Glomerular visceral epithelial cell (primary cell): Measurements from ENCODE around the gene EXOC2.

Experiments
- DNase-seq: peaks from one replicate; pipeline ENCODE4 v3.0.0-alpha.2; 2016; ENCODE audit errors: extremely low spot score

EXOC2 gene

DNA sequence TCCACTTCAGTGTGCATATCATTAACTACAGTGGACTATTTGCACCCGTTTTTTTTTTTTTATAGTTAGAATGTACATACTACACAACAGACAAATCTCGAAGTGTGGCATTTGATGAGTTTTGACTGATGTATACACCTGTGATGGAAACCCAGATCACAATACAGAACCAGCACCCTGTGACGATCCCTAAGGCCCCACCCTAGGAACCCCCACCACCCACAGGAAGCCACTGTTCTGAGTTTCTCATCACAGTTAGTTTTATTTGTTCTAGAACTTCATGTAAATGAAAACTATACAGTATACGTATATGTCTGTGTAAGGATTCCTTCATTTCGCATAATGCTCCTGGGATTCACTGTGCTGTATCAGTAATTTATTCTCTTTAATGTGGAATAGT lies 198.5 kb downstream of the EXOC2 start:
- no peak for DNase-seq

DNA sequence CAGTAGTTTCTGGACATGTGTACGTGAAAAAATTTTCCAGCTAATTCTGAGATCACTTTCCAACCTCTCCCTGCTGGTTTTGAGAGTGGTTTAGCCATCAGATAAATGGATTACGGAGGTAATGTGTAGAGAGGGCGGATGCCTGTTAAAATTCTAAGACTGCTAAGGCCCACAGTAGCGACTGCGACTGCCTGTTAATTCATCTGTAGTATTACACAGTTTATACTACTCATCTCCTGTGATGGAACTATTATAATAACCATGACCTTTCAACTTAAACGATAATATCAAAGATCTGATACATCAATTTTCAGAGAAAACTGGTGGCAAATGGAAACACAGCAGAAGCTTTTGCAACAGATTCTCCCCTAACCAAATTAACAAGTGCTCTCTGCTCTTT lies 199.1 kb downstream of the EXOC2 start:
- DNase-seq, result no peak

DNA sequence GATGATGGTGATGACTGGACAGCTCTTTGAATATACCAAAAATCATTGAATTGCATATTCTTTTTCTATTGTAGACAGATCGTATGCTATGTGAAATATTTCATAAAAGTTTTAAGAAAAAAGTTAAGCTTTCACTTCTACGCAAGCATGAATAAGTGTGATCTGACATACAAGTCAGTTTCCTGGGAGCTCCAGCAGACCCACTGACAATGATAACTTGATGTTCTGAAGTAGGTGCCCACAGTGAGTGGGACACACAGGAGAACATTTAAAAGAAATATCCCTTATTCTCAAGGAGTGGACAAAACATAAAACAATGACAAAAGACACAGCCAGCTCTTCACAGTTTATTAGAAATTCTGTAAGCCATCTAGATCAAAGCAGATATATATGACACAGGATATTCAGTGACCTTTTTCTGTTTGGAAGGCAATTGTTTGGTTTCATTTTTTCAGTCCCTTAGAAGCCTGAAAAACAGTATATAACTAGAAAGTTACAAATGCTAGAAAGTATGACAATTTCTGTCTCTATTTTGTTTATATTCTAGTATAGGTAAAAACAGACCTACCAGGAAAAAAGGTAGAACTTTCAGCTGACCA lies 200.0 kb downstream of the EXOC2 start:
- DNase-seq, result no peak

DNA sequence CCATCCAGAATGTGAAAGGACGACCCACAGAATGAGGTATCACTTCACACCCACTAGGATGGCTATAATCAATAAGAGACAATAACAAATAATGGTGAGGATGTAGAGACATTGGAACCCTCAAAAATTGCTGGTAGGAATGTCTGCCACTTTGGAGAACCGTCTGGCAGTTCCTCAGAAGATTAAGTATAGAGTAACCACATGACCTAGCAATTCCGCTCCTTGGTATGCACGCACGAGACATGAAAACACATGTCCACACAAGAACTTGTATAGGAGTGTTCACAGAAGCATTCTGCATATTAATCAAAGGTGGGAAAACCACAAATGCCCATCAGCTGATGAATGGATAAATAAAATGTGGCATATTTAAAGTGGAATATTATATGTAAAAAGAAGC lies 200.8 kb downstream of the EXOC2 start:
- DNase-seq, result no peak

DNA sequence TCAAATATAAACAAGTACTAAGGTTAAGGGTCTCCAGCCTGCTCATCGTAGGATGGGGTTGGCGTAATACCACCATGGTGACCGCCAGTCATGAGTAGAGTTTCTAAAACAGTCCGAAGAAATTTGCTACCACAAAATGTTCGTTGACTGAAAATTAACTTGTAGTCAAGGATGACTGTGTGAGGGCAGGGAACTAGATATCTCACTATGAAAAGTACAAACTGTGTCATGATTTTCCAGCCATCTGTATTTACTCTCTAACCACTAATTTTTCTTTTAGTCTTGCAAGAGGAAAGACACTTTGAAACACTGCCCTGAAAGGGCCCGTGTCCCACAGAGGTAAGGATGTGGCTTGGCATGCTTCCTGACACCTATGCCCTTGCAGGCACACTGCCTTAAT lies 201.7 kb downstream of the EXOC2 start:
- no peak for DNase-seq

DNA sequence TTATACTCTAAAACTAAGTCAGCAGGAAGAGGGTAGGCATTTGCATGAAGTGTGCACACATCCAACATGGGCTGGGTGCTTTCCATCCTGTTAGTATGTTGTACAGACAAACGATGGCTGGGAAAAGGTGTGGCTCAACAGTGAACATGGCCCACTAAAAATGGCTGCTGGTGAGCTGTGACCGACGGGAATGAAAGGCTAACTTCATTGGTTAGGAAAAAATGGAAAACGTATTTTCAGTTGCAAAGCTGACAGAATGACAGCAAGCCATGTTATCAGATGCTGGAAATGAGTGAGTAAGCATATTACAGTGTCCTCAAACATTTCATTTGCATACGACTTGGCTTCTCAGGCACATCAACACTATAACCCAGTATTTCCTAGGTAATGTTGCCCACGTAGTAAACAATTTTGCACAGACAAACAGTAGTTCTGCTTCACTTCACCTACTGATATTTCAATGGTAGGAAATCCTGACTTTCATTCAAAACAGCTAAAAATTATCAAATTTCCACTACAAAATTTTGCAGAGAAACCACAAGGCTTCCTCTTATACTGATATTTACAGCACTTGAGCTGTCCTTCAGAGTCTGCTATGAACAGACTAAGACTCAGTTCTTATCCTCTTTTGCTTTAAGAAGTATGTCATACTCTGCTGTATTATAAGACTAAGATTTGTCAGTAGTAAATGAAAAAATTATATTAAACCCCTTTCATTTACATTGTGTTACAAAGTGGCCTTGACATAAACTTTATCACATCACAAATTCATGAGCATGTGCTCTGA lies 202.5 kb downstream of the EXOC2 start:
- DNase-seq, result no peak

DNA sequence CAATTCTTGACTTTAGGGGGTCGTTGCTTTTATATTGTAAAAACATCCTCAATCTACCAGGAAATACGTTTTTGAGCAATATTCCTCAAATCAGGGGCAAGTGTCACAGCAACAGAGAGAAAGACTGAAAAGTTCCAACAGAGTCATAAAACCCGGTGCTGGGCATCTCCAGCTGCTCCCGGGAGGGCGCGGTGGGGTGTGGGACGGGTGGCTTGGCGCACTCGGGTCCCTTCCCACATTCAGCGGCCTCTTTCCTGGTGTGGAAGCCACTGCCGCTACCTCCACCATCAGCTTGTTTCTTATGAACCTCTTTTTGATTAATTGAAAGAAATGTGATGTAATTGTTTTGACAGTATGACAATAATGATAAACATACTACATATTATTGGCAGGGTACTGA lies 203.2 kb downstream of the EXOC2 start:
- DNase-seq, result no peak

DNA sequence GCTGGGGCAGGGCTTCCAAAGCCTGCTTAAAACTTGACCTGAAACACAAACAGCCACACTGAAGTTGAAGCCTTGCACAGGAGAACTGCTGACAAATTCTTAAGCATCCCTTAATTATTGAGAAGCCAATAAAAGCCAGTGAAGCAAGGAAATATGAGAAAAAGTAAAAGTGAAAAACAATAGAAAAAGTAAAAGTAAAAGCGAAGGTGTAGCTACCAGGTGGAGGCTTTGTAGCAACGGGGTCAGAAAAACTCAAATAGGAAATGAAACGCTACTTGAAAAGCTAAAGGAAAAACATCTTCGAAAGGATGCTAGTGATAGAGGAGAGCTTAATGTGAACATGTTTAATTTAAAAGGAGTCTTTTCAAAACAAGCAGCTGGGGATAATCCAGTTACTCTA lies 203.9 kb downstream of the EXOC2 start:
- no peak for DNase-seq

DNA sequence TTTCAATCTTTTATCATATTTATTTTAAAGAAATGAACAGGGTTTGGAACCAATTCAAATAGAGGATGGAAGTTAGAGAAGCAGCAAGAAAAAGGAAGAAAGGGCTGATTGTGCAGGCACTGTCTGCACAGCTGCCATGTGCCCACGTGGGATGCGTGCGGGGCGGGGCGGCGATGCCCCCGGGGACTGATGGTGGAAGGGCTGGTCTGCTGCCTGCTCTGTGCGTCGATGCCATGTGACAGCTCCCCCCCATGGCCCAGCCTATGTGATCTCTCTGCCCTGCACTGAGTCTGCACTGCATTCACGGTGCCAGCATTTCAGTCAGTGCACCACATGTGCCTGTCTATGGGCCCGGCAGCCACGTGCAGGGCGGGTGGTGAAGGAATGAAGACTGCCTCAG lies 205.0 kb downstream of the EXOC2 start:
- DNase-seq, result no peak

DNA sequence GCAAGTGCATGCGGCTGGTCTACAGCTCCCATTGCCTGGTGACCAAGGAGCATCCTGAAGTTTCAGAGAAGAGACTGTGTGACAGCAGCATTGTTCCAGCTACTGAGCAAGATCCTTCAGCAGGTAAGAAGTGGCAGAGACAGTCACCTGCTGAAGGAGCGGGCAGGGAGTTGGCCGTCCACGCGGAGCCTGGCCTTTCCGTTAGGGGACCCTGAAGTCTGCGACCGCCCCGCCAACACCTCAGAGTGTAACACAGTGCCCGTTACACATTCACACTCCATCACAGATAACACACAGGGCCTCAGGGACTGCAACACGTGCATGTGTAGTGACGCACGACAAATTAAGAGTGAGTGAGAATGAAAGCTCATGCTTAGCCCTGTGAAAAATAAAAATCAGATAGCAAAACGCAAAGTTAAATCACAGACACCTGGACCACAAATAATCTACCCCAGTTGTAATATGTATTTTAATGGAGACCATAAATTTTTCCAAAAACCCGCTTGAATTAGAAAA lies 207.2 kb downstream of the EXOC2 start:
- DNase-seq, result no peak

DNA sequence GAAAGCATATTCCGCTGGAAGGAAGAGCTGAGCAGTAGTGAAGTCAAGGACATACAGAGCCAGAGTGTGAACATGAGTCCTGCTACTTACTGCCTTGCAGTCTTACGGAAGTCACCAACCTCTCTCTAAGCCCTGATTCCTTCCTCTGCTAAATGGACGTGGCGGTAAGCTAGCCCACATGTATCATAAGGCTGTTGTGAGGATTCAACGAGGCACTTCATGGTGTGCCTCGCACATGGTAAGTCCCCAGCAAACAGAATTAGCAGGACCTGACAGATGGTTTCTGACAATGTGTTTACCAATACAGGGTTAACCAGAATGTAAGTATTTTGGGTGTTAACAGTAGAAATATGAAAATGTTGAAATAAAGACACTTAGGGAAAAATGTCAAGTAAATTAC lies 208.2 kb downstream of the EXOC2 start:
- no peak for DNase-seq

DNA sequence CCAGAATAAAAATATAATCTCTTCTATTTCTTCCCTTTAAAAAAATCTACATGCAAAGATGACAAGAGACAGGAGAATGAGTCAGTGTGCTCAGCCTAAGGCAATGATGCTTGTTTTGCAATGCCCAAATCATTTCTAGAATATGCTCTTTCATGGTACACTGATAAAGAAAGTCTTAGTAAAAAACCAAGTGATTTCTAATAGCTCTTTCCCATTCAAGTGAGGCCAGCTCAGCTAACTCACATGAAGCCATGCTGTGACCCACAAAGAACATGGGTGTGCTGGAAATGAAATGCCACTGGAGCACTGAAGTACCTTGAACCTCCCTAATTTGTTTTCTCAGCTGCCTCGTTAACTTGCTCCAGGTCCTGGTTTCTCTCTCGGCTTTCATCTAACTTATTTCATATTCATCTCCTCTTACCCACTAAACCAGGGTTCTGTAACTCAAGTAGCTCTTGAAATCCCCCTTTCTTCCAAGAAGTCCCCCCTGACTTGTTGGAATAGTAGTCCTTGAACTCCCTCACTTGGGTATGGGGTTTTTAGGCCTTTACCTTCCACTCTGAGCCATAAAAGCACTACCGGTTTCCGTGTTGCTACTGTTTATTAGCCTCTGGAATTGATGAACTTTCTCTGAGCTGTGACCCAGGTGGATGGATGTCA lies 208.7 kb downstream of the EXOC2 start:
- DNase-seq, result no peak

DNA sequence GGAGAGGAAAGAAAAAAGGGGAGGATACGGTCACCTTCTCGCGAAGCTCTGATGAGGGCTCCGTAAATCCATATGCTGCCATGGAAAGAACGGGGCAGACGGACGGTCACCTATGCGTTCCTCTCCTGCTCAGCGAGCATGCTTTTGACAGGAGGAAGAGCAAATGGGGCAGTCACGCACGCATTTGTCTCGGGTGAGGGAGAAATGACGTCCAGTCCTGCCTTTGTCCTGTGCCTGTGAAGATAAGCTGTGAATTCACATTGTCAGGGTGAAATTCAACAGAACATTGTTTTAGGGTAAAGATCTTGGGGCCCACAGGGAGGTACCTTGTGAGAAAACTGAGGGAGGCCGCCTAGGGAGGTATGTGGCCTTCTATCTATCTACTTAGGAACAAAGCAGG lies 217.6 kb downstream of the EXOC2 start:
- DNase-seq, result no peak

DNA sequence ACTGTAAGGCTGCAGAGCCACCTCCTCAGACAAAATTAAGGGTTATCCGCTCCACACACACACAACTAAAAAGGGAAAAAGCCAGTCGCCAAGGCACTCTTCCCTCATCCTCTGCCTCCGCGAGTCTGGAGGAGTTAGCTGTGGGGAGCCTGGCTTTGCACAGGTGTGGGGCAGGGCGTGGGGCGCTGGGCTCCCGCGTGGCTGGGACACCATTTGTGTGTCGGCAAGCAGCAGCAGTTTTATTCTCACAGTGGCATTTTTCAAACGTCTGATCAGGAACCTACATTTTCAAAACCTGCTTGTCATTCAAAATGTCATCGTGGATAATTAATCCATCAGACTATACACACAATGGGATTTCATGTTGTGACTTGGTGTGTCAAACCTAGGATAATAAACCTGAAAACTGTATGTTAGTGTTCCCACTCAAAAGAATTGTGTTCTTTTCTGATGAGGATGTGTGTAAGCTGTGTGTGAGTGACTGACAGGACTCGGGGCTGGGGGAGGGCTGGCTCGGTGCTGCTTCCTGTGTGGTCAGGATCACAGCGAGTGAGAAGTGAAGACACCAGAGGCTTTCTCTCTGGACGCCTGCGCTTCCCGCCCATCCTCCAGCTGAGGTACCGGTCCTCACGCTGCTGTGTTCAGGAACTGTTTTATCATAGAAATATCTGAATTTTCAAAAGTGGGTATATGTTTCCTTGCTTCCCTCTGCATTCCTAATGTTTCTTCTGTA lies 218.3 kb downstream of the EXOC2 start:
- peak; percentile 29 for DNase-seq

DNA sequence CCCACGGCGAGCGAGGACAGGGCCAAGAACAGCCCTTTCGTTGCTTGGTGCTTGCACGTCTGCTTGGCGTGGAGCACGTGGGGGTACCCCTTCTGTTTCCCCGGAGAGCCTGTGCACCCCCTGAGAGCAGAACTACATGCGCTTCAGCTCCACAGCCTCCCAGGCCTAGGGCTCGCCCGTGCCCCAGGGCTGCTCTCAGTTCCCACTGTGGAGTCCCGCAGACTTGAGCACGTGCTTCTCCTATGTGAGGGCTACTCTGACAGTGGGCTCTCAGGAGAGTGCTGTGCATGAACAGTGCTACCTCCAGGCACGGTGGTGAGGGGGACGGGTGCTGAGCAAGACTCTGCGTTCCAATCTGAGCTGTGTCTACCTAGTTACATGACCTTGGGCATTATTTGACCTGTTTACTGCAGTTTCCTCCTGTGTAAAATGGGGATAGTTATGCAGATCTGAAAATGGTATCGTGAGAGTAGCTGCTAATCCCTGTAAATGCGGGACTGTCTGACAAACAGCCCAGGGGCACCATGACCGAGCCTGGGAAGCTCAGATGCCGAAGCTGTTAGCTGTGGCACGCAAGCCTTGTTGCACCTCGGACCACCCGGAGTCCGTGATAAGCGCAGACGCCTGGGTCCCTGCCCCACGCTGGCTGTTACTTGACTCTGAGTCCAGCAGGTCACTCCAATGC lies 219.0 kb downstream of the EXOC2 start:
- no peak for DNase-seq

DNA sequence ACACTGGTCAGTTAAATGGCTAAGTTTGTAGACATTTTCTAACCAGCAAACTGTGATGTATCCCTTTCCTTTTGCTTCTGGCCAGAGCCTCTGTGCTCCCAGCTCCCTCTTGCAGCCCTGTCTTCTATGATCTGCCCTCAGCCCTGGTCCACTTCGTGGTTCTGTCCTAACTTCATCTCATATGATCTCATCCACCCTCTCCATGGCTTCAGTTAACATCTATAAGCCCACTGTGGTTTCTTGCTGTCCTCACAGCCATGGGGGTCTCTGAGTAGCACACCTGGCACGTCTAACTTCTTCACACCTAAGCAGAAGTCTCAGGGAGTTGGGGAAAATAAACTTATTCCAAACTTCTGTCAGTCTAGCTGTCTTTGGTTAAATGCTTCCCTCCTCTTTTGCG lies 219.6 kb downstream of the EXOC2 start:
- DNase-seq, result no peak

DNA sequence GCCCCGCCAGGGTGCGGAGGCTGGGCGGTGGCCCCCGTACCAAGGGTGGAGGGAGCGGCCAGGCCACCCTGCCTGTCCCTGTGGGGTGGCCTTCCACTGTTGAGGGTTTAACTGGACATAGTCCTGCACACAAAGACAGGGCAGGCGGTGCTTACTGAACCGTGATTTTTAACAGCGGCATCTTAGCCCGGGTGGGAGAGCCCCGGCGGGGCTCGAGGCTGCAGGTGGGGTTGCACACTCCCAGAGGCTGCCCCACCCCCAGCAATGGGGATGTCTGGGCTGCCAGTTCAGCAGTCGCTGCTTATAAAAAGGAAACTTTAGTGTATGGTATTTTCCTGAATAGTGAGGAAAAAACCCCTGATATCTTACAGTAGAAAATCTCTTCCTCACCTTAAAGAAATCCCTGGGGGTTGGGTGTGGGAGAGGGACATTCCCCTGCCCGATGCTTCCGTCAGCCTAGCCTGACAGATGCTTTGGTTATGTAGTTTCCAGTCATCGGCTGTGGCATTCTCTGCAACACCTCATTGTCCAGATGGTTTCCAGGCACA lies 222.0 kb downstream of the EXOC2 start:
- no peak for DNase-seq

DNA sequence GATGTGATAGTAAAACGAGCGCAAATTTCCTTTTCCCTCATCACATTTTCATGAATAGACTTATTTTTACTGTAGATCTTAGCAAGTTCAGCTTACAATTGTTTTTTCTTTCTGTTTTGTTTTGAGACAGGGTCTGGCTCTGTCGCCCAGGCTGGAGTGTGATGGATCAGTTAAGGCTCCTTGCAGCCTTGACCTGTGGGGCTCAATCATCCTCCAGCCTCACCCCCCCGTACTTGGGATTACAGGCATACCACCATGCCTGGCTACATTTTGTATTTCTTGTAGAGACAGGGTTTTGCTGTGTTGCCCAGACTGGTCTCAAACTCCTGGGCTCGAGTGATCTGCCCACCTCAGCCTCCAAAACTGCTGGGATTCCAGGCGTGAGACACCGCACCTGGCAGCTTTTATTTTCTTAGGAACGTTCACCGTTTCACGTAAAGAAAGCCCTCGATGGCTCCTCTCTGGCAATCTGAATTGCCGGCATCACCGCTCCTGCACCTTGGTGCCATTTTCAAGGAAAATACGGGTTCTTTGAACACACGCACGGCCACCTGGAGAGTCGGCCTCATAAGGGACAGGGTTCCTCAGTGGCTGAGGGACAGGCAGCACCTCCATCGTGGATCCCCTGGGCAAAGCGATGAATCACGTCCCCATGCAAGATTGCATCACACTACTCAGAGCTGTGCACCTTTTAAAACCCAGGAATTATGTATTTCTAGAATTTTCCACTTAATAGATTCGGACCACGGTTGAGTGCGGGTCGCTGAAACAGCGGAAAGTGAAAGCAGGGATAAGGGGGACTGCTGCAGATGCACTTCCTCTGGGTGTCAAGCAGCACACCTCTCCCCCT lies 222.7 kb downstream of the EXOC2 start:
- no peak for DNase-seq

DNA sequence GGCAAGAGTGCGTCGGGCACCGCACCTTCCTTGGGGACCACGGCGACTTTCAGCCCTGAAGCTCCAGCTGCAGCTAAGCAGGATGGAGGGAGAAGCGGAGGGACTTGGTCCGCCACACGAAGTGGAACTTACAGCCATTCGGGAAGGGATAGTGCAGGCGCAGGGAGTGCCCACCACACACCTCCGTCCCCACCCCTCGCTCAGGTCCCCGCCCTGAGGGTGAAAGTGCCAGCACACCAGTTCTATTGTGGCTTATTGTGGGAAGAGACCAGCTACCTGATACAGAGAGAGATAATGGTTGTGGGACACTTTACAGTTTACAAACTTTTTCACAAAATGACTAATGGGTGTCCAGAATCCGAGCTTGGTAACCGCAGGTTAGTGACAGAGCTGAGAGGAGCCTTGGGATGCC lies 225.3 kb downstream of the EXOC2 start:
- no peak for DNase-seq

DNA sequence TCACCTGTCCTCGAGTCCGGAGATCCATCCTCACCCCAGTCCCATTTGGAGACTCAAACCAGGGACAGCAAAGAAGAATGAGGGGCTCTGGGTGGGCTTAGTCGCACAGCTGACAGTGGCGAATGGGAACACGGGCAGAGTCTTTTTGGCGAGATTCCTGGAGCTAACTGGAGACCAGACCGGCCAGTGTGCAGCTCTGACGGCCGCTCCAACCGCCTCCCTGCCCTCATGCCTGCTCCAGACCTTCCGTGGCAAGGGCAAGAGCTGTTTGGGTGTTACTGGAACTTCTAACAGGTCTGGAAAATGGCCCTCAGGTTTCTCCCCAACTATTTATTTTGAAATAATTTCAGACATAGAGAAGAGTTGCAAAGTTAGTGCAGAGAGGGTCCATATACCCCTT lies 225.8 kb downstream of the EXOC2 start:
- no peak for DNase-seq

DNA sequence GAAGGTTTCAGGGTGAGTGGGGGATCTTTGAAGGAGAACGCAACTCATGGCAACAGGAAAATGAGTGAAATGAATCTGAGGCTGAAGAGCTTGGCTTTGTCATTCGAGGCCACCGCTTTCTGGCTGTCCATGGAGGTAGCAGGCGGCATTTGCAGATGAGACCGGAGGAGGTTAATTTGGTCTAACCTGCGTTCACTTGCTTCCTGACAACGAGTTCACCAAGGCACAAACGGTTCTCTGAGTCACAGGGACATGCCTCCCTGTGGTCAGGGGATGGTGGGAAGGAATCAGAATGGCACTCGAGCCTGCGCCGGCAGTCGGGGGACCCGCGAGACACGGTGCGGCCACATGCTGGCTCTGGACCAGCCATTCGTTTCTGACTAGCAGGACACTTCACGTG lies 226.4 kb downstream of the EXOC2 start:
- no peak for DNase-seq
